Astrocyte of the cerebellum (primary cell): ENCODE measurements around the gene PCOLCE2.

Experiments
- DNase-seq: peaks from one replicate; pipeline ENCODE4 v3.0.0-alpha.2; 2011; ENCODE audit warnings: low read depth
- H3K4me3 ChIP-seq: 2 replicates; pipeline ENCODE4 v1.5.1; 2011; ENCODE audit warnings: mild to moderate bottlenecking, low read depth, low read length, moderate library complexity
- CTCF ChIP-seq: IDR thresholded peaks from 2 replicates; pipeline ENCODE4 v1.5.1; 2012; ENCODE audit warnings: low read length, low read depth, moderate library complexity, mild to moderate bottlenecking; ENCODE audit errors: missing control alignments
- in situ Hi-C: cut with HindIII; loops from 2 replicates; pipeline ENCODE4 v1.10.0; 2017; ENCODE audit warnings: low sequenced_read_pairs

Gene PCOLCE2

GRCh38 chr3:142929890-142930289 is 41.0 kb upstream of the PCOLCE2 start:
- in situ Hi-C loops, result no loop called here
- no peak for TF ChIP-seq CTCF
- H3K4me3 ChIP-seq, result no peak overlapping the region
- no peak for DNase-seq

- TF ChIP-seq CTCF, result peak; percentile 45
- DNase-seq, result no peak
- in situ Hi-C loops, result no loop called here
- H3K4me3 ChIP-seq, result no peak overlapping the region
These were observed 40.2 kb upstream of the PCOLCE2 start for GRCh38 chr3:142929109-142929508.

- DNase-seq, result no peak
- H3K4me3 ChIP-seq, result no peak overlapping the region
- in situ Hi-C loops, result no loop called here
- TF ChIP-seq CTCF, result no peak
These were observed 37.6 kb upstream of the PCOLCE2 start for GRCh38 chr3:142926368-142926944.

GRCh38 chr3:142925140-142925539 is 36.3 kb upstream of the PCOLCE2 start:
- in situ Hi-C loops, result no loop called here
- no peak for TF ChIP-seq CTCF
- no peak overlapping the region for H3K4me3 ChIP-seq
- no peak for DNase-seq

- no peak for TF ChIP-seq CTCF
- in situ Hi-C loops, result no loop called here
- H3K4me3 ChIP-seq, result no peak overlapping the region
- DNase-seq, result no peak
These were observed 34.8 kb upstream of the PCOLCE2 start for GRCh38 chr3:142923694-142924093.

- in situ Hi-C loops, result no loop called here
- H3K4me3 ChIP-seq, result no peak overlapping the region
- DNase-seq, result no peak
- no peak for TF ChIP-seq CTCF
These were observed 27.7 kb upstream of the PCOLCE2 start for GRCh38 chr3:142916605-142917004.

GRCh38 chr3:142915636-142916035 is 26.8 kb upstream of the PCOLCE2 start:
- H3K4me3 ChIP-seq, result no peak overlapping the region
- in situ Hi-C loops, result no loop called here
- no peak for TF ChIP-seq CTCF
- DNase-seq, result no peak
